Stimulated activated CD8-positive, alpha-beta memory T cell treated with anti-CD3 and anti-CD28 coated beads, Interleukin-4, amount 100 ng/mL, for 1 hour (primary cell): ENCODE data around the gene JARID2.

Source experiments
- DNase-seq, 2 donors: peaks; one replicate each; pipeline ENCODE4 v3.0.0-alpha.2; 2020; ENCODE audit warnings: low read depth in 2 of 2, low spot score in 1 of 2

JARID2 gene

DNA sequence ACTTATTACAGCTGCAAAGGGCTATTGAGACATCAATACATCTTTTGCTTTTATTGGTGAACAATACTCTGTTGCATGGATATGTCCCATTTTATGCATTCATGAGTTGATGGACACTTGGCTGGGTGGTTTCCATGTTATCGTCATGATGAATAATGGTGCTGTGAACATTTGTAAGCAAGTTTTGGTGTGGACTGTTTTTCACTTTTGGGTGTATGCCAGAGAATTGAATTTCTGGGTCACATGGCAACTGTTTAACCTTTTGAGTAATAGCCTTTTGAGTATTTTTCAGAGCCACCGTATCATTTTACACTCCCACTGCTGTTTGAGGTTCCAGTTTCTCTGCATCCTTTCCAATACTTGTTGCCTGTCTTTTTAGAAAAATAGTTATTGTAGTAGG, 107.0 kb downstream of the JARID2 start:
- DNase-seq, result no peak

DNA sequence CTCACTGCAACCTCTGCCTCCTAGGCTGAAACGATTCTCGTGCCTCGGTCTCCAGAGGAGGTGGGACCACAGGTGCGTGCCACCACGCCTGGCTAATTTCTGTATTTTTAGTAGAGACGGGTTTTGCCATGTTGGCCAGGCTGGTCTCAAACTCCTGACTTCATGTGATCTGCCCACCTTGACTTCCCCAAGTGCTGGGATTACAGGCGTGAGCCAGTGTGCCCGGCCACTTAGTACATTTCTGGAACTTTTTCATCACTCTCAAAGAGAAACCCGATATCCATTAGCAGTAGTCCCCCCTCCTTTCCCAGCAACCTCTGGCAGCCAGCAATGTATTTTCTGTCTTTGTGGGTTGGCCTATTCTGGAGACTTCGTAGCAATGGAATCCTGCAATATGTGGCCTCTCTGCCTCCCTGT, 109.8 kb downstream of the JARID2 start:
- DNase-seq, result no peak

DNA sequence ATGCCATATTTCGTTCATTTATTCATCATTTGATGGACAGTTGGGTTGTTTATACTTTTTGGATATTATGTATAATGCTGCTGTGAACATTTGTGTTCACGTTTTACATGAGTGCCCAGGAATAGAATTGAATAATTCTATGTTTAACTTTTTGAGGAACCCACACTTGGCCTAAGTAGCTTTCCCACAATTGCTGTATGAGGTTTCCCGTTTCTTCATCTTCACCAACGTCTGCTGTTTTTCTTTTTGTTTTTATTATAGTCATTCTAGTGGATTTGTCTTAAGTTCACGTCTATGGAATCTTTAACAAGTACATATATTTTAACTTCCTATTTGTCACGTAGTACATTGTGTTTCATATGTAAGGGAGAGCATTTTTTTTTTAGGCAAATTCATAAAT, 110.3 kb downstream of the JARID2 start:
- DNase-seq, result no peak

DNA sequence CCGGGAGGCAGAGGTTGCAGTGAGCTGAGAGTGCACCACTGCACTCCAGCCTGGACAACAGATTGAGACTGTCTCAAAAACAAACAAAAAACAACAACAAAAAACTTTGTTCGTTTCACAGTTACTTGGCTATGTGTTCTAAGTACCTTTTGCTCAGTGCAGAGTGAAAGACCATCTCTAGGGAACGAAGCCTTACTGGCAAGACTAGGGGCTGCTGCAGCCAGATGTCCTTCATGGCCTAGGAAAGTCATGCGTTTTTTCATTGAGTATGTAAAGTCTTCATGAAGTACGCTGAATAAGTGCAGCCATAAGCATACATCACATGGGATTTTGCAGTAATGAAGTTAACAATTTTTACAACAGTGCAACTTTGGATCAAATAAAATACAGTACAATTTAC, 111.1 kb downstream of the JARID2 start:
- no peak for DNase-seq

DNA sequence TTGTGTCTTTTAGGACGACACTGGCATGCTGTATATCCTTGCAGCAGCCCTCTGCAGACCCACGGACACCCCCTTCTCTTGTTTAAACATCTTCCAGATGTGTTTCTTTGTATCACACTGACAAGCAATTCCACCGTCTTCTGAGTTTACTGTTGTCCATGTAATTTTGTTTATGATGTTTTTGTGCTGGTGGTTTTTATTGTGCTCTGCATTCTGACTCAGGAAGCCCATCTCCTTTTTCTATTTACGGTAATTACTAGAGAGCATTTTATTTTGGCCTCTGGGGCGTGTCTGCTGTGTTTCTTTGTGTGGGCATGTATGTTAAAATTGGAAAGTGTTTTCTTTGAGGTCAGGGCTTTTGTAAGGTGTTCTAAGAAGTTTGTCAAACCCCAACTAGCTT, 111.9 kb downstream of the JARID2 start:
- no peak for DNase-seq

DNA sequence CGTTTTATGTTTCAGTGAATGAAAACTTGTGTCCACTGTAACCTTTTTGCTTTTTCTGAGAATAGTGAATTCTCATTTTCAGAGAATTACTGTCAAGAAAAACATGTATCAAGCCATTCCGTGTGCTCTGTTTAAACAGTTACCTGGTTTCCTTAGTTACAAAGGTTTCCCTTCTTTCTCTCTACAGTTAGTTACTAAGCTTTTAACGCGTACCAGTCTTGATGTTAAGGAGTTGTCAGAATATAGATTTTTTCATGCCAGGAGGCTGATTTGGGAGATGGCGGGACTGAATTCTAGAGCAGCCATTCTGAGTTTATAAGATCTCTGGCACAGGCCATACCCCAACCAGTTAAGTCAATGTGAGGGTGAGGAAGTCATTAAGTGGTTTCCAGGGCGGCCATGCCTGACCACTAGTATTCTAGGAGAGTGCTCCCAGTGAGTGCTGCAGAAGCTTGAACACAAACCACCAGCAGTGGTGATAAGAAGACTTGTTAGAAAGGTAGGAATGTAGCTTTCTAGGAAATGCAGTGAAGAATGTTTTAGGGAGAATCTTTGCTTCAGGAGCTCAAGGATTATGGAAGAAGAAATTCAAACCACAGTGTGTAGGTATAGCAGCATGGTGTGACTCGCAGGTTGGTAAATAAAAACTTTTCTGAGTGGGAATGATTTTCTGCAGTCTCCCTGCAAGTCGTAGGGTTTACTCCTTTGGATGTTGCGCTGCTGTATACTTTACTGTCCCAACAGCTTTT, 112.9 kb downstream of the JARID2 start:
- no peak for DNase-seq

DNA sequence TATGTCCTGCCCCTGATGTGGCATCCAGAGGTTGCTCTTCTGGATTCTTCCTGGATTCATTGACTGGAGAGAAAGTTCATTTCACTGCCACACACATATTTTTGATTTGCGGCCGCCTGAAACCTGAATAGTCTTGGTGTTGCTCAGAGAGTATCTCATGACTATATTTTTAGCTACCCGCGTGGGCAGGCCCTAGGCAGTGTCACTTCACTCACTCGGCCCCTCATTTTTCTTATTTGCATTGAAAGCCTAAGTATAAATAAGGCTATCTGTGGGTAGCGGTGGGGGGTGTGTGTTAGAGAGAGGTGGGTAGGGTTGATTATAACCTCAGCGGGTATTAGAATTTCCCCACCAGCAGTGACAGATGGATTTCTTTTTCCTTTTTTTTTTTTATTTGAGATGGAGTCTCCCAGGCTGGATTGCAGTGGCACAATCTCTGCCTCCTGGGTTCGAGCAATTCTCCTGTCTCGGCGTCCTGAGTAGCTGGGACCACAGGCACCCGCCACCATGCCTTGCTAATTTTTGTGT, 113.5 kb downstream of the JARID2 start:
- no peak for DNase-seq

DNA sequence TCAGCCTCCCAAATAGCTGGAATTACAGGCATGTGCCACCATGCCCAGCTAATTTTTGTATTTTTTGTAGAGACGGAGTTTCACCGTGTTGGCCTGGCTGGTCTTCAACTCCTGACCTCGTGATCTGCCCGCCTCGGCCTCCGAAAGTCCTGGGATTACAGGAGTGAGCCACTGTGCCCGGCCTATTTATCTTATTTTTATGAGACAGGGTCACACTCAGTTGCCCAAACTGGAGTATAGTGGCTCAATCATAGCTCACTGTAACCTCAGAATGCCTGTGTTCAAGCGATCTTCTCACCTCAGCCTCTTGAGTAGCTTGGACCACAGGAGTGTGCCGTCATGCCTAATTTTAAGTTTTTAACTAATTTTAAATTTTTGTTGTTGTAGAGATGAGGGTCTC, 114.4 kb downstream of the JARID2 start:
- DNase-seq, result no peak

DNA sequence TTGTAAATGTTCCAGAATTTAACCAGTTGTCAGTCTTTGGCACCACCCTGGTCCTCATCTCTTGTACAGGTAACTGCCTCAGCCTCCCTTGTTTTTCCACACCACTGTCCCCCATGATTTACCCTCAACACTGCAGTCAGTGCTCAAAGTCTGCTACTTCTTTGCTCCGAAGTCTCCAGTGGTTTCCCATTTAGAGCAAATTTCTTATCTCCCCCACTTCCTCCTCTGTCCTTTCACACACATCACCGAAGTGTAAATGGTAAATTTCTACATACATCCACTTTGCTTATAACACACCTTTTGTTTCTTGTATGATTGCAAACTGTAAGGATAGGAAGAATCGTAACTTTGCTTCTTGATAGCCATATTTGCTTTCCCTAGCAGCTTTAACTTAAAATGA, 115.3 kb downstream of the JARID2 start:
- DNase-seq, result no peak

DNA sequence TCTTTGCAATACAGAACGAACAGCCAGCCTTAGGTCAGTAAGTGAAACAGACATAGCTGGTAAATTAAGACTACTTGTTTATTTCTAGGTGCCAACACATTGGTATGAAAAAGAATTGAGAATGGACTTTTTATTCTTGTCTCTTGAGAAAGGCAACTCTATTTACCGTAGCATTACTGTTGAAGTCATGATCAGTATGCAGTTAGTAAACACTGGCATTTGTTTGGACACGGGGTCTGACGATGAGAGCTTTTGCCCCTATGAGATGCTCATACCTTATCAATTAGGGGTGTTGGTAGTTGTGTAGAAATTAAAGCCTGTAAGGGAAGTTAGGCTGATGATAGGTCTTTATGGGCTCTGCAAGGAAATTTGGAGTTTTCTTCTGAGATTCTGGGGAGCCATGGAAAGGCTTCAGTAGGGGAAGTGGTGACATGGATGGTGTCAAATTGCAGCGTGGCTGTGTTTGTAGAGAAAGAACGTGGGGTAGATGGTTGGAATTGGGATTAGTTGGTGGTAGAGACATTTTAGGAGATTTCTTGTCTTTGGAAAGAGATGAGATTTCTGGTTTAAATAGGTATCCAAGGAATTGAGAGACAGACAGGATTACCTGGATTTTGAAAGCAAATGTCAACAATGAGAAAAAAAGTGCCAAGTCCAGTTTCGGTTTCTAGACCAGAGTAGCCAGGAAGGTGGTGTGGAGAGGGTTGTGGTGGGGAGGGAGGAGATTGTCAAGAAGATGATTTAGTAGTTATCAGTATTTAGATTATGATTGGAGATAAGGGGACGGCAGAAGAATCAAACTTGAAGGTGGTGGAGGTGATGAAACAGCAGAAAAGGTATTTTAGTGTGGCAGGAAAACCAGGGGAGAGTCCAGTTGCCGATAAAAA, 116.6 kb downstream of the JARID2 start:
- no peak for DNase-seq

DNA sequence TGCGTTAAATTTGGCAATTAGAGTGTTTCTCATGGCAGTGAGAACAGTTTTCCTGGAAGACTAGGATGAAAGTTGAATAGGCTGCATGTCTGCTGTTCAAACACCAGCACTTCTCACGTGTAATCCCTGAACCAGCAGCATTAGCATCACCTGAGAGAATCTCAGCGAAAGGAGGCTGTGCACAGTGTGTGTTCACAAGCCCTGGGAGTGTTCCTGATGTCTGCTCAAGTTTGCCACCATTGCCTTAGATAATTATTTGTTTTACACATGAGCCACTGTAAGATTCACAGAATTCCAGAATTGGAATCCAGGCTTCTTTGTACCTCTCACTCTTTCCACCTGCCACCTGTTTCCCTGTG, 117.3 kb downstream of the JARID2 start:
- DNase-seq, result no peak

DNA sequence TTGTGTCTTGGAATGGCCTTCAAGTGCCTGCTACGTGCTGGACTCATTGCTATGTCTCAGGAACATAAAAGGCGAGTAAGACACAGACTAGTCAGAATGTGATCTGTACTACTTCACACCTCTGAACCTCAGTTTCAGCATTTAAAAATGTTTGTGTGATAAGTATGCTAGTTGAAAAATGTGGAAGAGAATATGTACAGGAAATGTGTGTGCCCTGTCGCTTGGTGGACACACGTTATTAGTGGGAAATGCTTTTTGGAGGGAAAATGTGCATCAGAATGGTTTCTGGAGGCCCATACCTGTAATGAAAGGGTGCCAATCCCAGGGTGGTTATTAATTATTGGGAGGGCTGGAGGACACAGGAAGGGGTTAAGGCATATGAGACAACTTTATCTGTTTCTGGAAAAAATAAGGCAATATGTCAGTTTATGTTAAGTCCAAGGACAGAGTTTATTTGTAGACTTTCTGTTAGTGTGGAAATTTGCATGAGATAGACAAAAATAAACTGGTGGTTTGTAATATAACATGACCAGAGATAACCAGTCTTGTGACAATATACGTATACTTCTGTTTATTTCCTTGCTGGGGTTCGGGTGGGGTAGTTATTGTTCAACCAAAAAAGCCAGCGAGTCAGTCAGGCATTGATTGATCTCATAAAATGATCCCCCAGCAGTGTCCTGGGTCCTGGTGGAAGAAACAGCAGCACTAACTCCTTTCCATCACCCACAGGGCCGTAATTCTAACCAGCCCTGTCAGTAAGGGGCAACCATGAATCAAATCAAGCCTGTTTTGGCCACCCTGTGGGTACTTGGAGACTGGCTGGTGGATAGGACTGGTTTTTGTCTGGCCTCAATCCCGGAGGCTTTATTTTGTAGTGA, 117.9 kb downstream of the JARID2 start:
- no peak for DNase-seq

DNA sequence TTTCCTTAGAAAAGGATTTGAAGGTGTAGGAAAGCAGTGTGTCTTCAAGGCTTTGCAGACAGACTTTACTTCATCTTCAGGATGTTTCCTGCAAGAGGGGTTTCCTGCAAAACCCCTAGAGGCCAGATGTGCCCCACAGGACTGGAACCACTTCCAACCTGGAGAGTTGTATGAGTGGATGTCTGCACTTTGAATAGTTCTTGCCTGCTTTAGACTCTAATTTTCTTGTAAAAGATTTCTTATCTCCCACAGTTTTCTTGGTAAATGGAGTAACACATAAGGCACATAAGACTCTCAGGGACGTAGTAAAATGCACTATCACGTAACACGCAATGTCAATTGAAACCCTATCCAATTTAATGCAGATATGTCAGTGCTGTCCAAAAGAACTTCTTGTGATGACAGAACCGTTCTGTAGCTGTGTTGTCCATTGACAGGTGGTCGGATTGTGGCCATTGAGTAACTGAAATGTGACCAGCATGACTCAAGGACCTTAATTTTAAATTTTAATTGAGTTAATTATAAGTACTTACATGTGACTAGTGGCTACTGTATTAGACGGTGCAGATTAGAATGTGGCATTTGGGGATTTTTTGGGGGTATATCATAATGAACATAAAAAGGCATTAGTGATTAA, 118.7 kb downstream of the JARID2 start:
- DNase-seq, result no peak

DNA sequence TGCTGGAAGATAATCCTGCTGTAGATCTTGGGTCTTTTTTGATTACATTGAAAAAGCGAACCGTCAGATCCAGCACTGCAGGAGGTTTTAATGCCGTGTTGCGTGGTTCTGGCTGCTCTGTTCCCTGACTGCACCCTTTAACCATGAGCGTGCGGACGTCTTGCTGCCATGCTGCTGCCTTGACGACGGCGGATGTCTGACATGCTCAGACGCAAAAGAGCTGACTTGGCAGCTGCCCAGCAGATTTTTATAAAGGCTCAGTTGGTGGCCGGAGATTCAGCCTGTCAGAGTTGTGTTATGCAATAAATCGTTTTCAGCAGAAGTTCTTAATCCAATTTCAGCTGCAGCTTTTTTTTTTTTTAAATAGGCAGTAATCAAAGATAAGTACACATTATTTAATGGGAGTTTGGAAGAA, 119.4 kb downstream of the JARID2 start:
- peak in 1 of 2 donors; percentile 5 for DNase-seq

DNA sequence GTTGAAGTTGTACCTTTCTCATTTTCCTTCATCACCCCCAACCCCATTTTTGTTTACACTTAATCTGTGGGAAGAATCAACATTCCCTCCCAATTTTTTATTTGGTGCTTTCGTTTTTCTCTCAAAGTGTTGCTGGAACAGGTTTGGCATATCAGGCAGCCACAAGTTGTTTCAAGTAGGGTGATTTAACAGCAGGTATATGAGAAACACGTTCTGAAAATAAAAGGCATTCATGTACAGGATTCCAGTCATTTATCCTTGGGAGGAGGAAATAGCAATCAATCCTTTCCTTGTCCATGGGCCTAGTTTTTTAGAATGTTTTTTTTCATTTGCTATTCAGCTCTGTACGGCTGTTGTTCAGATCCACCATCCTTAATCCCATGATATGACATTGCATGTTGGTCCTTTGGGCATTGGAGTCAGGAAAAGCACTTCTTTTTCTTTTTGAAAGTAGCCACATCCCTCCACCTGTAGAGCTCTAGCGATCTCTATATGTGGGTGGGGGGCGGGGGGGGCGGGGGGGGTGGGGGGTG, 120.2 kb downstream of the JARID2 start:
- DNase-seq, result no peak

DNA sequence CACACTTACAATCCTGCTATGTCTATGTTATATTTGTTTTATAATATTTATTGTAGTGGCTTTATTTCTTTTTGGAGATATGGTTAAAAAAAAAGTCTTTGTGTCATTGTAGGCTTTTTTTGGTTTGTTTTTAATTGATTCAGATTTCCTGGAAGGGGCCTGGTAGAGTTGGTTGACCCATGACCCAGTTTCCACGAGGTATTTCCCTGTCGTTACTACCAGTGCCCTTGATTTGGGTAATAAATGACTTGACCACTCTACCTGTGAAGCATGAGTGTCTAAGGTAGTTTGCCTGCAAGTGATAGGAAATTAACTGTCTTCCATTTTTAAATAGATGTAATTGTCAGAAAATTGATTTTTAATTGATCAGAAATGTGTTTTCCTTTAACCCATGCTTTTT, 121.0 kb downstream of the JARID2 start:
- DNase-seq, result no peak

DNA sequence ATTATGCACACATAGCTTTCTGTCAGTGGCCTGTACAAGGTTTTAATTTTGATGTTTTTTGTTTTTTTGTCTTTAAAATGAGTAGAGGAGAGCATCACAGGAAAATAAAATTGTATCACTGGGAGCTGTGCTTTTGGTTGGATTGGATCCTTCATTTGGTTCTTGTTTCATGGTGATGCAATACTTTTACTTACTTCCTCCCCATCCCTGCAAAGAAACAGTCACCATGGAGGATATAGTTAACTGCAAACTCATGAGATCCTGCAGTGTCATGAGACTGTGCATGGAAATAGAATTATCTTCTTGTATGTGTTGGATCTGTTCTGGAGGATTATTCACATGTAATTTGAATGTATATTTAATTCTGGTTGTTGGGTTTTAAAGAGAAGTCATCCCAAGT, 122.3 kb downstream of the JARID2 start:
- no peak for DNase-seq

DNA sequence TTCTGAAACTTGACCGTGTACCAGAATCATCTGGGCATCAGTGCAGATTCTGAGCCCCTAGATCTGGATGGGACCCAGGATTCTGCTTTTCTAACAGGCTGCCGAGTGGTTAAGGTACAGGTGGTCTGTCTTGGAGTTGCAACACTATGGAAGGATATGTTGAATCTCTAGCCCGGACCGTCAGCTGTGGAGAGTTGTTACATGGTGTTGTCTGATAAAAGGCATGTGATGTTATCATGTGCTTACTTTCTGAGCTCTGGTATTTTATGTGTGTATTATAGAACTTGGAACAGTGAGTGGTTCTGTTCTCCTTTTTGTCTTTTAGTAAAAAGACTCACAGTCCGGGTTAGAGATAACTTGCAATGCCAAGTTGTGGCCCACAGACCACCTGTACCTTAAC, 123.0 kb downstream of the JARID2 start:
- no peak for DNase-seq

DNA sequence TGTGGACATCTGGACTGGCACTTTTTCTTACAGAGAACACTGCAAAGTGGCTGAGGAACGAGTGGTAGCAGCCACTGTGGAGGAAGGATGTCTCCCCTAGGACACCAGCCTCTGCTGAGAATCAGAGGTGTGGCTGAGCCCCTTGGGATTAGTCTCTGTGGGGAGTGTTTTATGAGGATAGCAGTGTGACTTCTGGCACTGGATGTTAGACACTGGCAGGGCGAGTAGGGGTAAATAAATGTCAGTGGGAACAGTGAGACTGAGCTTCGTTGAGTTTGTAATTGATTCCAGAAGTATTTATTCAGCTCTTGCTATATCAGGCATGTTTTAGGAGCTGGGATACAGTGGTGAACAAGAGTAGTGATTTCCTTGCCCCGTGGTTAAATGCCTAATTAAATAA, 124.0 kb downstream of the JARID2 start:
- no peak for DNase-seq
